Heart left ventricle (tissue), 13 donors: ENCODE data around the gene TKT.

Experiments
- POLR2A ChIP-seq, 2 donors: fragments of 450-650 bp; IDR thresholded peaks; one replicate each; pipeline ENCODE4 v1.6.1; 2017; ENCODE audit warnings: antibody characterized with exemption in 2 of 2, mild to moderate bottlenecking in 2 of 2, moderate library complexity in 2 of 2
- TF ChIP-seq, protein P1 (sequence below), 12 donors: fragments of 200-600 bp; sonication (generic) in 4 of 12; IDR thresholded peaks; one replicate each; pipeline versions ENCODE4 v1.5.0 to v1.8.0; 2018 to 2022; ENCODE audit warnings: antibody characterized with exemption in 12 of 12, mild to moderate bottlenecking in 5 of 12
- donor health status: ischemic (EF 13 %, LVEDD 7.1; RV severe dilation, severe dysfunction).
- donor health status: DM: no; HTN: yes; CAD: no.
- donor health status: DM: no; HTN: no; CAD: no.
- donor health status: ischemic (EF 25% LVEDD 6.9; RV normal size, moderate dysfunction).
- donor health status: ischemic (EF 25% LVEDD 5.7; RV mildly dilated, moderate dysfunction).
- donor health status: ischemic (EF 35%, LVEDD 5.7; RV mildly dilated, moderate dysfunction).
- donor health status: nonischemic (EF 11% LVEDD 7.7; RV severe dilation, severe dysfunction).
- donor health status: DM: yes; HTN: yes; CAD: no.
- donor health status: PGD.
- donor health status: ischemic (EF 29% LVEDD 5.4; RV normal size, mild dysfunction).
- donor health status: nonischemic (EF 23%, LVEDD 6.1; RV moderate dilation, normal function).

GRCh38 chr3:53192608-53193007 is 63.2 kb downstream of the TKT start:
- TF ChIP-seq, protein P1, sequence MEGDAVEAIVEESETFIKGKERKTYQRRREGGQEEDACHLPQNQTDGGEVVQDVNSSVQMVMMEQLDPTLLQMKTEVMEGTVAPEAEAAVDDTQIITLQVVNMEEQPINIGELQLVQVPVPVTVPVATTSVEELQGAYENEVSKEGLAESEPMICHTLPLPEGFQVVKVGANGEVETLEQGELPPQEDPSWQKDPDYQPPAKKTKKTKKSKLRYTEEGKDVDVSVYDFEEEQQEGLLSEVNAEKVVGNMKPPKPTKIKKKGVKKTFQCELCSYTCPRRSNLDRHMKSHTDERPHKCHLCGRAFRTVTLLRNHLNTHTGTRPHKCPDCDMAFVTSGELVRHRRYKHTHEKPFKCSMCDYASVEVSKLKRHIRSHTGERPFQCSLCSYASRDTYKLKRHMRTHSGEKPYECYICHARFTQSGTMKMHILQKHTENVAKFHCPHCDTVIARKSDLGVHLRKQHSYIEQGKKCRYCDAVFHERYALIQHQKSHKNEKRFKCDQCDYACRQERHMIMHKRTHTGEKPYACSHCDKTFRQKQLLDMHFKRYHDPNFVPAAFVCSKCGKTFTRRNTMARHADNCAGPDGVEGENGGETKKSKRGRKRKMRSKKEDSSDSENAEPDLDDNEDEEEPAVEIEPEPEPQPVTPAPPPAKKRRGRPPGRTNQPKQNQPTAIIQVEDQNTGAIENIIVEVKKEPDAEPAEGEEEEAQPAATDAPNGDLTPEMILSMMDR (IDR thresholded peaks at IDR 0.05): no peak
- no peak for TF ChIP-seq POLR2A (IDR thresholded peaks at IDR 0.05)
